NB4 (cell line): Measurements from ENCODE around the gene ARID1B.

Experiments used
- DNase-seq: peaks from one replicate; pipeline ENCODE4 v3.0.0; 2010; ENCODE audit warnings: low read depth
- H3K4me3 ChIP-seq: one replicate; pipeline ENCODE4 v1.5.1; 2011; ENCODE audit warnings: mild to moderate bottlenecking, low read depth, low read length, moderate library complexity
- CTCF ChIP-seq: IDR thresholded peaks from one replicate; pipeline ENCODE4 v1.5.1; 2012; ENCODE audit warnings: low read depth, low read length
- MAX ChIP-seq: IDR thresholded peaks from 2 replicates; pipeline ENCODE4 v1.6.1; 2011; ENCODE audit warnings: low read depth, low read length
- MYC ChIP-seq: IDR thresholded peaks from 2 replicates; pipeline ENCODE4 v1.6.1; 2011; ENCODE audit warnings: low read depth, low read length
- POLR2A ChIP-seq: IDR thresholded peaks from 2 replicates; pipeline ENCODE4 v1.6.1; 2011; ENCODE audit warnings: mild to moderate bottlenecking; ENCODE audit not compliant: insufficient read length; ENCODE audit errors: extremely low read depth

The ARID1B gene

GRCh38 chr6:157182503-157183264, 405.5 kb downstream of the ARID1B start:
- H3K4me3 ChIP-seq: no peak overlapping the region
- TF ChIP-seq CTCF (no peak), MAX (no peak), POLR2A (no peak), MYC (no peak)
- DNase-seq: no peak

GRCh38 chr6:157184202-157185015, 407.2 kb downstream of the ARID1B start:
- H3K4me3 ChIP-seq: no peak overlapping the region
- peak; percentile 42 for DNase-seq
- TF ChIP-seq MAX: no peak
- peak; percentile 66 for TF ChIP-seq CTCF
- no peak for TF ChIP-seq MYC
- no peak for TF ChIP-seq POLR2A

- H3K4me3 ChIP-seq: no peak overlapping the region
- TF ChIP-seq POLR2A: no peak
- no peak for DNase-seq
Observed at GRCh38 chr6:157185171-157185570, 408.0 kb downstream of the ARID1B start.

- DNase-seq: no peak
- TF ChIP-seq MYC: no peak
- no peak for TF ChIP-seq POLR2A
- no peak for TF ChIP-seq CTCF
- TF ChIP-seq MAX: no peak
- no peak overlapping the region for H3K4me3 ChIP-seq
Observed at GRCh38 chr6:157185986-157186385, 408.8 kb downstream of the ARID1B start.

GRCh38 chr6:157186785-157187181, 409.6 kb downstream of the ARID1B start:
- no peak overlapping the region for H3K4me3 ChIP-seq
- TF ChIP-seq MAX: no peak
- TF ChIP-seq CTCF: no peak
- DNase-seq: no peak

GRCh38 chr6:157187182-157188083, 410.3 kb downstream of the ARID1B start:
- H3K4me3 ChIP-seq: no peak overlapping the region
- TF ChIP-seq POLR2A (no peak), CTCF (no peak), MAX (no peak), MYC (no peak)
- DNase-seq: no peak
